Jurkat, Clone E6-1 (cell line): ENCODE results near the gene BIRC7.
A peak's percentile ranks its signal among the peaks of the same experiment; 100 is the strongest.
"Not testable (repeated sequence)": the region's sequence is repeated elsewhere in the genome, so short reads cannot be mapped to it uniquely, and the experiment has no call there.

ENCODE experiments used
- DNase-seq: peaks from one replicate; pipeline ENCODE4 v3.0.0-alpha.2; 2011; ENCODE audit warnings: low read depth, low spot score
- H3K4me3 ChIP-seq: 2 replicates; pipeline ENCODE4 v1.5.1; 2011; ENCODE audit warnings: mild to moderate bottlenecking, low read length, control low read depth, moderate library complexity

The BIRC7 gene

GRCh38 chr20:63204362-63204761 is 31.3 kb upstream of the BIRC7 start:
- no peak overlapping the region for H3K4me3 ChIP-seq
- DNase-seq = no peak

- DNase-seq = no peak
- H3K4me3 ChIP-seq = no peak overlapping the region
Observed at GRCh38 chr20:63205896-63206295, 29.8 kb upstream of the BIRC7 start.

GRCh38 chr20:63206878-63207277 is 28.8 kb upstream of the BIRC7 start:
- no peak for DNase-seq

GRCh38 chr20:63208346-63208909 is 27.3 kb upstream of the BIRC7 start:
- H3K4me3 ChIP-seq = no peak overlapping the region
- no peak for DNase-seq

More at GRCh38 chr20:63206878-63207277, 28.8 kb upstream of the BIRC7 start:
- no peak overlapping the region for H3K4me3 ChIP-seq

GRCh38 chr20:63210011-63210605 is 25.6 kb upstream of the BIRC7 start:
- DNase-seq = no peak
- H3K4me3 ChIP-seq = no peak overlapping the region

- H3K4me3 ChIP-seq = no peak overlapping the region
- no peak for DNase-seq
Observed at GRCh38 chr20:63212393-63212730, 23.3 kb upstream of the BIRC7 start.

GRCh38 chr20:63212792-63213191 is 22.9 kb upstream of the BIRC7 start:
- no peak for DNase-seq
- no peak overlapping the region for H3K4me3 ChIP-seq

- no peak for DNase-seq
- peak overlapping the region; percentile 84 for H3K4me3 ChIP-seq
Observed at GRCh38 chr20:63214514-63214913, 21.2 kb upstream of the BIRC7 start.

- peak overlapping the region; percentile 84 for H3K4me3 ChIP-seq
- DNase-seq = no peak
Observed at GRCh38 chr20:63215101-63216040, 20.3 kb upstream of the BIRC7 start.

GRCh38 chr20:63216041-63216848 is 19.5 kb upstream of the BIRC7 start, which contains the start of gene YTHDF1:
Gene YTHDF1 (minus strand): TSS chr20:63216131. CDS start chr20:63215892, 239 bp downstream.
- DNase-seq = peak; percentile 89
- peak within 1 kb of the TSS; percentile 84 for H3K4me3 ChIP-seq

- DNase-seq = no peak
Observed at GRCh38 chr20:63216849-63217471, 18.7 kb upstream of the BIRC7 start.

GRCh38 chr20:63217706-63218105 is 18.0 kb upstream of the BIRC7 start:
- H3K4me3 ChIP-seq = no peak overlapping the region
- DNase-seq = no peak

More at GRCh38 chr20:63216849-63217471, 18.7 kb upstream of the BIRC7 start:
- H3K4me3 ChIP-seq = peak overlapping the region; percentile 63

- H3K4me3 ChIP-seq = no peak overlapping the region
- no peak for DNase-seq
Observed at GRCh38 chr20:63218701-63219446, 16.8 kb upstream of the BIRC7 start.

- no peak for DNase-seq
- no peak overlapping the region for H3K4me3 ChIP-seq
Observed at GRCh38 chr20:63219447-63219821, 16.3 kb upstream of the BIRC7 start.

- H3K4me3 ChIP-seq = no peak overlapping the region
Observed at GRCh38 chr20:63219866-63220521, 15.7 kb upstream of the BIRC7 start.

GRCh38 chr20:63220696-63221399 is 14.9 kb upstream of the BIRC7 start:
- no peak for DNase-seq
- no peak overlapping the region for H3K4me3 ChIP-seq

More at GRCh38 chr20:63219866-63220521, 15.7 kb upstream of the BIRC7 start:
- DNase-seq = no peak

GRCh38 chr20:63221400-63222053 is 14.2 kb upstream of the BIRC7 start:
- DNase-seq = not testable (repeated sequence)

More at GRCh38 chr20:63221400-63222053, 14.2 kb upstream of the BIRC7 start:
- H3K4me3 ChIP-seq = not testable (repeated sequence)
